ENCODE data around the gene MYRIP. TPM values are rescaled to one million over a fixed set of nuclear protein-coding genes. Genes with fewer than 3 reads are reported as not detected.

MYRIP gene
- total RNA-seq, 4 donors from 2014 or later = 3.5 to 31.1 (median 12.1) TPM

DNA sequence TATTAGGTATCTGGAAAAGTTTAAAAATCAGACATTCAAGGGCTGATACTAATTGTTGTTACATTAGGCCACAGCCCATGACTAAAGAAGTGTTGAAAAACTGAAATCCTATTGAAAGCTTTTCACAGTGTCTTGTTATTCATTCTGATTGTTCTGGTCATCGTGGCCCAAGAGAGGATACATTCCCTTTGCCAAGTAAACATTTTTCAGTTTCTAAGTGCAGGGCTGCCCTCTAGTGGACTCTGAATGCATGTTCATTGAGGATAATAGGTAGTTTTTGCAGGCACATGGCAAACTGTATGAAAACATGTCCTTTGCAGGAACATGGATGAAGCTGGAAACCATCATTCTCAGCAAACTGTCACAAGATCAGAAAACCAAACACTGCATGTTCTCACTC, 181.1 kb downstream of the MYRIP start:
- TF ChIP-seq, protein P1, sequence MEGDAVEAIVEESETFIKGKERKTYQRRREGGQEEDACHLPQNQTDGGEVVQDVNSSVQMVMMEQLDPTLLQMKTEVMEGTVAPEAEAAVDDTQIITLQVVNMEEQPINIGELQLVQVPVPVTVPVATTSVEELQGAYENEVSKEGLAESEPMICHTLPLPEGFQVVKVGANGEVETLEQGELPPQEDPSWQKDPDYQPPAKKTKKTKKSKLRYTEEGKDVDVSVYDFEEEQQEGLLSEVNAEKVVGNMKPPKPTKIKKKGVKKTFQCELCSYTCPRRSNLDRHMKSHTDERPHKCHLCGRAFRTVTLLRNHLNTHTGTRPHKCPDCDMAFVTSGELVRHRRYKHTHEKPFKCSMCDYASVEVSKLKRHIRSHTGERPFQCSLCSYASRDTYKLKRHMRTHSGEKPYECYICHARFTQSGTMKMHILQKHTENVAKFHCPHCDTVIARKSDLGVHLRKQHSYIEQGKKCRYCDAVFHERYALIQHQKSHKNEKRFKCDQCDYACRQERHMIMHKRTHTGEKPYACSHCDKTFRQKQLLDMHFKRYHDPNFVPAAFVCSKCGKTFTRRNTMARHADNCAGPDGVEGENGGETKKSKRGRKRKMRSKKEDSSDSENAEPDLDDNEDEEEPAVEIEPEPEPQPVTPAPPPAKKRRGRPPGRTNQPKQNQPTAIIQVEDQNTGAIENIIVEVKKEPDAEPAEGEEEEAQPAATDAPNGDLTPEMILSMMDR (IDR thresholded peaks at IDR 0.05) = peak in 1 of 4 experiments; percentile 16
- no peak for TF ChIP-seq POLR2A (IDR thresholded peaks at IDR 0.05)
- Histone ChIP-seq H3K27ac (no peak overlapping the region), H3K9me3 (no peaks in the 10 kb centered on the region), H3K36me3 (no peaks in the 10 kb centered on the region), H3K27me3 (no peaks in the 10 kb centered on the region), H3K4me3 (no peak overlapping the region), H3K4me1 (no peaks in the 10 kb centered on the region)
- no peak for DNase-seq
- intact Hi-C loops (cut with DNase I; ENCODE audit: low total_unique reads) = no loop called here

DNA sequence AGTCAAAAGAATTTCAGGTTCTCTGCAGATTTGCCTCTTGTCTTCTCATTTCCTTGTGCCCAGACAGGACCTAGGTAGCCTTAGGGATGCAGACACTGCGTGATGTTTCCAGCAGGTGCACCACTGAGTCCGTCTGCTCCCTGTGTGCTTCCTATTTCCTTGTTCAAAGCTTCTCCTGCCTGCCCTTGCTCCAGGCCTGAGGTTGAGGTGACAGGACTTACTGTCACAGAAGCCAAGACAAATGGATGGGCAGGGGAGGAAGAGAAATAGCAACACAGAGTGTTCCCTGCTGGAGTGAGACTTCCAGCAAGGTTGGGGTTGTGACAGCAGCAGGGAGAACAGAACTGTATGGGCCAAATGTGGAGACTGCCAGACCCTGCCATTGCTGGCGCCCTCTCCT, 199.4 kb downstream of the MYRIP start:
- no peaks in the 10 kb centered on the region for H3K27me3 ChIP-seq
- H3K4me1 ChIP-seq = no peaks in the 10 kb centered on the region
- no peak for DNase-seq
- no peak for TF ChIP-seq POLR2A (IDR thresholded peaks at IDR 0.05)
- TF ChIP-seq, protein P1 (IDR thresholded peaks at IDR 0.05) = no peak
- H3K4me3 ChIP-seq = no peak overlapping the region
- H3K9me3 ChIP-seq = no peaks in the 10 kb centered on the region
- H3K27ac ChIP-seq = no peak overlapping the region
- intact Hi-C loops (cut with DNase I; ENCODE audit: low total_unique reads) = no loop called here
- H3K36me3 ChIP-seq = no peaks in the 10 kb centered on the region

DNA sequence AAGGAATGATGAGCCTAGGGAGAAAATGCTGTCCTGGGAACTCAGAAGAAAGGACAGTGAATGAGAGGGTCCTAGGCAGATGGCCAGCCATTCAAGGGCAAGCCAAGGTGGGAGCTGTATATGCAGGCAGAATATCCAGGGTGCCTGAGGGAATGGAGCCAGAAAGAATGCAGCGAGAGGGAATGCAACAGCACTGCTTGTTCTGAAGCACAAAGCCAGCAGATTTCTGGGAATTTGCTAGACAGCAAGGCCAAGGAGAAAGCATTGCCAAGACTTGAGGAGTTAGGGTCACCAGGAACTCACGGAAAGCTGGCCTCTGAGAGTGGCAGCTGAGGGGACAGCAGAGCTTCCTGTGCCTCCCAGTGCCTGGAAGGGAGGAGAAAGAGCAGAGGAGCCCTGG, 200.6 kb downstream of the MYRIP start:
- H3K4me3 ChIP-seq = no peak overlapping the region
- H3K9me3 ChIP-seq = no peaks in the 10 kb centered on the region
- no peaks in the 10 kb centered on the region for H3K27me3 ChIP-seq
- TF ChIP-seq POLR2A (IDR thresholded peaks at IDR 0.05) = no peak
- TF ChIP-seq, protein P1 (IDR thresholded peaks at IDR 0.05) = no peak
- intact Hi-C loops (cut with DNase I; ENCODE audit: low total_unique reads) = no loop called here
- no peaks in the 10 kb centered on the region for H3K4me1 ChIP-seq
- DNase-seq = no peak
- H3K36me3 ChIP-seq = no peaks in the 10 kb centered on the region
- no peak overlapping the region for H3K27ac ChIP-seq

DNA sequence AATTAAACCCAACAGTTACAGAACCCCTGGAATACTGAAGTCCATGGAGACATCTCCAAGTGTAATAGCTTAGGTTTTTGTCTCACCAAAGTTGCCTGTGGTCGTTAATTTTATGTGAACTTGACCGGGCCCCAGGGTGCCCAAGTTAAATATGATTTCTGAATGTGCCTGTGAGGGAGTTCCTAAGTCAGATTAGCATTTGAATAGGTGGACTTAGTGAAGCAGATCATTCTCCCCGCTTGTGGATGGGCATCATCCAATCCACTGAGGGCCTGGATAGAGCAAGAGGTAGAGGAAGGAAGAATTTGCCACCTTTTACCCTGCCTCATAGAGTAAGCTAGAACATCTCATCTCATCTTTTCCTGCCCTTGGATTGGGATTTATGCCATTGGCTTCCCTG, 203.0 kb downstream of the MYRIP start:
- no peak for TF ChIP-seq POLR2A (IDR thresholded peaks at IDR 0.05)
- TF ChIP-seq, protein P1 (IDR thresholded peaks at IDR 0.05) = no peak
- H3K4me1 ChIP-seq = no peaks in the 10 kb centered on the region
- H3K4me3 ChIP-seq = no peak overlapping the region
- no peak for DNase-seq
- no peak overlapping the region for H3K27ac ChIP-seq
- H3K9me3 ChIP-seq = no peaks in the 10 kb centered on the region
- intact Hi-C loops (cut with DNase I; ENCODE audit: low total_unique reads) = no loop called here
- no peaks in the 10 kb centered on the region for H3K27me3 ChIP-seq
- H3K36me3 ChIP-seq = no peaks in the 10 kb centered on the region

DNA sequence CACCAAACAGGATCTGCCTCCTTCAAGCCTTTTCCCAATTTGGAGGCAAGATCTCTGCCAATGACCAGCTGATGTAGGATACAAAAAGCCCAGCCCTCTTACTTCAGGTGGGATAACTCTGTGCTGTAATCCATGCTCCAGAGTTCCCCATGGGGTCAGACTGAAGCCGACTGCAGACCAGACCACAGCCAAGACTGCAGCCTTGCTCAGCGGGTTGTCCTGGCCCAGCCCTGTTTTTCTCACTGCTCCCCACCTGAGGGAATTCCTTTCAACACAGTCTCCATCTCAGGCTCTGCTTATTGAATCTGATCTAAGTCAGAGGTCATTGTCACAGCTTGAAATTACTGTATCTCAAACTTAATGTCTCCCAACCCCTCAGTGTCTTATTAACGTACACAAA, 207.0 kb downstream of the MYRIP start:
- Histone ChIP-seq H3K27ac (no peak overlapping the region), H3K27me3 (no peaks in the 10 kb centered on the region), H3K36me3 (no peaks in the 10 kb centered on the region), H3K4me3 (no peak overlapping the region), H3K4me1 (no peaks in the 10 kb centered on the region), H3K9me3 (no peaks in the 10 kb centered on the region)
- intact Hi-C loops (cut with DNase I; ENCODE audit: low total_unique reads) = no loop called here
- TF ChIP-seq, protein P1 (IDR thresholded peaks at IDR 0.05) = no peak
- no peak for TF ChIP-seq POLR2A (IDR thresholded peaks at IDR 0.05)
- no peak for DNase-seq

Measured in uterus (tissue), 4 donors.